Activated naive CD4-positive, alpha-beta T cell treated with anti-CD3 and anti-CD28 coated beads, Interleukin-2, amount 10 ng/mL, durations not matched to agents 7 days and 5 days (primary cell): ENCODE results near the gene PLXNA4.

Experiments used
- CTCF ChIA-PET: fragments of 350-600 bp; sonication (Branson Sonifier 250); formaldehyde crosslinking; loops from one replicate; lab custom pipeline; 2021; ENCODE audit warnings: antibody characterized with exemption; lab: Charles Lee
- DNase-seq: peaks from one replicate; pipeline ENCODE4 v3.0.0-alpha.2; 2020
- H3K27ac Mint-ChIP-seq: one replicate; pipeline ENCODE4 v1.8.0; 2021; ENCODE audit warnings: mild to moderate bottlenecking, moderate library complexity, mixed read lengths
- H3K27me3 Mint-ChIP-seq: one replicate; pipeline ENCODE4 v1.8.0; 2021; ENCODE audit warnings: mild to moderate bottlenecking, mixed read lengths
- H3K36me3 Mint-ChIP-seq: one replicate; pipeline ENCODE4 v1.8.0; 2021; ENCODE audit warnings: mixed read lengths
- H3K4me1 Mint-ChIP-seq: one replicate; pipeline ENCODE4 v1.8.0; 2021; ENCODE audit warnings: mixed read lengths
- H3K4me3 Mint-ChIP-seq: one replicate; pipeline ENCODE4 v1.8.0; 2021; ENCODE audit warnings: mild to moderate bottlenecking, moderate library complexity, mixed read lengths
- H3K9me3 Mint-ChIP-seq: one replicate; pipeline ENCODE4 v1.8.0; 2021; ENCODE audit warnings: mixed read lengths

Gene PLXNA4

GRCh38 chr7:132511387-132511786, 64.9 kb downstream of the PLXNA4 start:
- Mint-ChIP-seq H3K27me3 (peaks cover 21% of the 10 kb centered on the region), H3K36me3 (peaks cover 54% of the 10 kb centered on the region), H3K4me1 (peaks cover 49% of the 10 kb centered on the region), H3K4me3 (no peak overlapping the region), H3K27ac (no peak overlapping the region), H3K9me3 (no peaks in the 10 kb centered on the region)
- no peak for DNase-seq
- CTCF ChIA-PET = interaction anchor here (1.1 to 1.8 kb wide), 3 partner anchors 45 to 190 kb away, joined by 3 to 7 read pairs (median 3); no protein-coding TSS in a partner anchor

DNA sequence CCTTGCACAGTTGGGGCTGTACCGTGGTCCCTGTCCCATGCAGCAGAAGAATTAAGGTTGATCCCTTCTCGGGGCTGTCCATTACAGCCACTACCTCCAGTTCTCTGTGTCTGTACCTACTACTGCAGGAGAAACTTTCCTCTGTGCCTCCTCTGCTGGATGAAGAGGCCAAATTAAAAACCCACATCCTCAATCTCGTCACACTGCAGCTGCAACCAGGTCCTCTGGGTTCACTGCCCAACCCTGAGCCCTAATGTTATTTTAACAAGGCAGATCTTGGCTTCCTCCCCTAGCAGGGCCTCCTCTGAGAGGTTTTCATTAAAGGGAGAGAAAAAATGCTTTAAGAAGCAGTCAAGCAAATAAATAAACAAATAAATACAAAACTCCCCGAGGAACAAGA, 66.6 kb downstream of the PLXNA4 start:
- H3K27me3 Mint-ChIP-seq = peaks cover 19% of the 10 kb centered on the region
- H3K4me3 Mint-ChIP-seq = no peak overlapping the region
- peaks cover 63% of the 10 kb centered on the region for H3K36me3 Mint-ChIP-seq
- CTCF ChIA-PET = interaction anchor here (1.1 to 2.1 kb wide), 2 partner anchors 48 to 113 kb away, joined by 3 to 4 read pairs; no protein-coding TSS in a partner anchor
- H3K9me3 Mint-ChIP-seq = no peaks in the 10 kb centered on the region
- peaks cover 50% of the 10 kb centered on the region for H3K4me1 Mint-ChIP-seq
- DNase-seq = peak; percentile 30
- H3K27ac Mint-ChIP-seq = peak overlapping the region; percentile 61

DNA sequence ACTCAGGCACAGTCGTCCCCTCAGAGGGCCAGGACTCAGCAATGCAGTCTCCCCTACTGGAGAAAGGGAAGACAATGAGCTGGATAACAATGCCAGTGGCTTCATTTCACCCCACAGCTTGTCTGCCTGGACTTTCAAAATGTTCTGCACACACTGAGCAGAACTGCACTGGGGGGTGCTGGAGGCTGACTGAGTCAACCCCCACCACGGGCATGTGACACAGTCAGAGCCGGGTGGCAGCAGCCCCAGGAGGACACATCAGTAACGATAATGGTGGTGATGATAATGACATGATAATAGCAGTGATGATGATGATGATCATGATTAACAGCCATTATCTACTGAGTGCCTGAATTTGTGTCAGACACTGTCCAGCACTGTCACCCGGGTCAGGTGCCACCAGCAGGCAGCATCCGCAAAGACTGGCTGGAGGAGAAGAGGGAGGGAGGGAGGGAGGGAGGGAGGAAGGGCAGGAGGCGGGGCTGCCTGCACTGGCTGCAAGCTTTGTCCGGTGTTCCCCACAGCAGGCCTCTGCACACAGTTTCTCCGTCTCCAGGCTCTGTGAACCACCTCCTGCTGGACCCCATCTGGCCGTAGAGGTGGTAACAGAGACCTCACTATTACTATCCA, 67.4 kb downstream of the PLXNA4 start:
- no peak overlapping the region for H3K4me3 Mint-ChIP-seq
- H3K27me3 Mint-ChIP-seq = peaks cover 27% of the 10 kb centered on the region
- H3K4me1 Mint-ChIP-seq = peaks cover 48% of the 10 kb centered on the region
- no peaks in the 10 kb centered on the region for H3K9me3 Mint-ChIP-seq
- H3K27ac Mint-ChIP-seq = peak overlapping the region; percentile 61
- no peak for DNase-seq
- H3K36me3 Mint-ChIP-seq = peaks cover 64% of the 10 kb centered on the region
- CTCF ChIA-PET = interaction anchor here (1.1 to 2.7 kb wide), 3 partner anchors 9 to 112 kb away, joined by 3 to 8 read pairs (median 4); no protein-coding TSS in a partner anchor

DNA sequence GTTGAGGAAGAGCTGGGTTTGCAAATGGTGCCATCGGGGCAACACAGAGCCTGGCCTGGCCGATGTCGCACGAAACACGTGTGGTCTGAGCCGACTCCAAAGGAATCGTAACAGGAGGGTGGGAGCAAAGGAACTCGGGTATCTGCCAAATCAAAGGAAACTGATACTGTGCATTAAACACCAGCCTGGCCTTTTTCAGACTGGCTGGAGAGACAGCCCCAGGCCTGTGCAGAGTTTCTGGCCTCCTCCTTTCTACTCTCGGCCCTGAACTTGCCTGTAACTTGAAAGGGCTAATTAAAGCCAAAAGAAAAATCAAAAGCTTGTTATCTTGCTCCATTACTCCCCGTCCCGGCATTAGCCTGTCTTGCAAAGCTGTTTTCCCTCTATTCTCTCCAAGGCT, 71.4 kb downstream of the PLXNA4 start:
- peaks cover 27% of the 10 kb centered on the region for H3K4me1 Mint-ChIP-seq
- H3K27me3 Mint-ChIP-seq = peaks cover 34% of the 10 kb centered on the region
- peaks cover 70% of the 10 kb centered on the region for H3K36me3 Mint-ChIP-seq
- H3K27ac Mint-ChIP-seq = no peak overlapping the region
- CTCF ChIA-PET = interaction anchor here (1.4 kb wide), 1 partner anchor 30 kb away, joined by 5 read pairs; no protein-coding TSS in a partner anchor
- no peak for DNase-seq
- no peak overlapping the region for H3K4me3 Mint-ChIP-seq
- H3K9me3 Mint-ChIP-seq = no peaks in the 10 kb centered on the region

DNA sequence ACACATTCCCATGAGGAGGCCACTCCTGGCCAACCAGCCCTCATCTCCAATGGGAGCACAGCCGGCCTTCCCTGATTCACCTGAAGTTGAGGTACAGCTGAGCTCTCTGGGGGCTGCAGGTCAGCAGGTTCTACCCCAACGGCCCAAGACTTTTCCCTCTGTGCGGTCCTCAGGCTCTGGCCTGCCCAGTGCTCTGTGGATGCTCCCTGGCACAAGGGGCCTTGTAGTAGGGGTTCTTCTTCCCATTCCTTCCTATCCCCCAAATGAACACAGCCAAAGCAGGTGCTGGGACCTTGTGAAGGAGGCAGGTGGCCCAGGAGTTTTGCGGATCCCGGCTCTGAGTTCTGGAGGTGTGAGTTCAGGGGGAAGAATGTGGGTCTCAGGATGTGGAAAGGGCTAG, 72.2 kb downstream of the PLXNA4 start:
- Mint-ChIP-seq H3K9me3 (no peaks in the 10 kb centered on the region), H3K27me3 (peaks cover 34% of the 10 kb centered on the region), H3K4me3 (no peak overlapping the region), H3K4me1 (peaks cover 19% of the 10 kb centered on the region), H3K36me3 (peaks cover 74% of the 10 kb centered on the region), H3K27ac (no peak overlapping the region)
- DNase-seq = no peak
- CTCF ChIA-PET = interaction anchor here (1.4 kb wide), 1 partner anchor 29 kb away, joined by 5 read pairs; no protein-coding TSS in a partner anchor

DNA sequence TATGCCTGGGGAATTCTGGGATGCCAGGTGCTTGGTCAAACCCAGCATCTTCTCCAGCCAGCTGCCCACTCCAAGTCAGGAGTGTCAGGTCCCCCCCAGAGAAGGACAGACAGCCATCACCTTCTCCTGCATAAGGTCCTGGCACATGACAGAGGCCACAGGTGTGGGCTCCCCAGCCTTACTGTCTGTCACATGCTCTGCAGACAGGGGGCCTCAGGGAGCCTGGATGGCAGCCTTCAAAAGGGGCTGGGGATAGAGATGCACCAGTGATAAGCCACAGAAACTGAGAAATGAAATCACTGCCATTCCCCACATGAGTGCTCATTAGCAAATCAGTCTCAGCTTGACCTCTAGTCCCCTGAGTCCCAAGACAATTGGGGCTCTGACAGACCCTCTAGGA, 72.9 kb downstream of the PLXNA4 start:
- CTCF ChIA-PET = interaction anchor here (2.2 kb wide), 1 partner anchor 14 kb away, joined by 8 read pairs; no protein-coding TSS in a partner anchor
- peaks cover 70% of the 10 kb centered on the region for H3K36me3 Mint-ChIP-seq

DNA sequence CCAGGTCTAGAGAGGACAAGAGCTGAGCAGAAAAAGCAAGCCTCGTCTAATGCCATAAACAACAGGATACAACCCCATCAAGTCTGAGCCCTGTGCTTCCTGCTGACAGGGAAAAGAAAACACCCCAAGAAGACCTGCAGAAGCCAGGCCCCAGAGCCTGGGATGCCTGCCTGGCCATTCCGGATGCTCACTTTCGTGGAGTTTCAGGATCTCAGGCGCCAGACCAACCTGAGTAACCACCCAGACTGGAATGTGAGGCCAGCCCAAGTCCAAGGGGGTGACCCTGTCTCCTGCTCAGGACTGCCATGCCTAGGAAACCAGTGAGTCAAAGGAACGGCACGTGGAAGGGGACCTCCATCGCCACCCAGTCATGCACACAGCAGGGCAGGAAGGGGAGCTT, 74.3 kb downstream of the PLXNA4 start:
- Mint-ChIP-seq H3K4me3 (no peak overlapping the region), H3K9me3 (no peaks in the 10 kb centered on the region), H3K36me3 (peaks cover 64% of the 10 kb centered on the region), H3K27ac (no peak overlapping the region), H3K27me3 (peaks cover 33% of the 10 kb centered on the region), H3K4me1 (peaks cover 15% of the 10 kb centered on the region)
- DNase-seq = no peak
- CTCF ChIA-PET = interaction anchor here (2.2 kb wide), 1 partner anchor 15 kb away, joined by 8 read pairs; no protein-coding TSS in a partner anchor

More for the DNA sequence above, 72.9 kb downstream of the PLXNA4 start:
- Mint-ChIP-seq H3K27me3 (peaks cover 37% of the 10 kb centered on the region), H3K4me1 (peaks cover 15% of the 10 kb centered on the region), H3K27ac (no peak overlapping the region), H3K9me3 (no peaks in the 10 kb centered on the region), H3K4me3 (no peak overlapping the region)
- no peak for DNase-seq

- H3K4me1 Mint-ChIP-seq = peaks cover 15% of the 10 kb centered on the region
These were observed 75.4 kb downstream of the PLXNA4 start for GRCh38 chr7:132500727-132501440.

GRCh38 chr7:132499487-132499886, 76.8 kb downstream of the PLXNA4 start:
- Mint-ChIP-seq H3K36me3 (peaks cover 51% of the 10 kb centered on the region), H3K4me1 (peaks cover 13% of the 10 kb centered on the region), H3K9me3 (no peaks in the 10 kb centered on the region), H3K27me3 (peaks cover 39% of the 10 kb centered on the region), H3K4me3 (no peak overlapping the region), H3K27ac (no peak overlapping the region)
- no peak for DNase-seq
- CTCF ChIA-PET = no interaction called here

More at GRCh38 chr7:132500727-132501440, 75.4 kb downstream of the PLXNA4 start:
- Mint-ChIP-seq H3K27me3 (peaks cover 35% of the 10 kb centered on the region), H3K36me3 (peaks cover 56% of the 10 kb centered on the region), H3K9me3 (no peaks in the 10 kb centered on the region), H3K27ac (no peak overlapping the region), H3K4me3 (no peak overlapping the region)
- no peak for DNase-seq
- CTCF ChIA-PET = no interaction called here

DNA sequence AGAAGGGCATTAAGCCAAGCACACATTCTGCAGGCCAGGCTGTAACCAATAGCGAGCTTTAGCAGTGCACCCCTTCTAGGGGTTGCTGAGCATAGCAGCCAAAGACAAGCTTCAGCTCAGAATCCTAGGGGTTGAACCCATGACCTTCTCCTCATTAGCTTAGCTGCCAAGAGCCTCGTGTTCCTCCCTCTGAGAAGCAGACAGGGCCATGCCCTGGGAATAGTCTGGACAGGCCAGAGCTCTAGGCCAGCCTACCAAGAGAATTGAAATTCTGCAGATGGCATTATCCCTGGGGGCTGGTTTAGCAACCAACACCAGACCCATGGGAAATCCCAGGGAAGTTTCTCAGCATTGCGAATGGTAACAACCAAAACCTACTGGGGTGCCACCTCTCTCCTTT, 77.2 kb downstream of the PLXNA4 start:
- Mint-ChIP-seq H3K27me3 (peaks cover 38% of the 10 kb centered on the region), H3K27ac (no peak overlapping the region), H3K9me3 (no peaks in the 10 kb centered on the region), H3K4me1 (peaks cover 13% of the 10 kb centered on the region), H3K4me3 (no peak overlapping the region), H3K36me3 (peaks cover 47% of the 10 kb centered on the region)
- no peak for DNase-seq
- CTCF ChIA-PET = no interaction called here

GRCh38 chr7:132498319-132498718, 78.0 kb downstream of the PLXNA4 start:
- H3K9me3 Mint-ChIP-seq = no peaks in the 10 kb centered on the region
- H3K36me3 Mint-ChIP-seq = peaks cover 49% of the 10 kb centered on the region
- H3K4me3 Mint-ChIP-seq = no peak overlapping the region
- H3K4me1 Mint-ChIP-seq = peaks cover 15% of the 10 kb centered on the region
- CTCF ChIA-PET = no interaction called here
- peaks cover 30% of the 10 kb centered on the region for H3K27me3 Mint-ChIP-seq
- DNase-seq = no peak
- no peak overlapping the region for H3K27ac Mint-ChIP-seq

DNA sequence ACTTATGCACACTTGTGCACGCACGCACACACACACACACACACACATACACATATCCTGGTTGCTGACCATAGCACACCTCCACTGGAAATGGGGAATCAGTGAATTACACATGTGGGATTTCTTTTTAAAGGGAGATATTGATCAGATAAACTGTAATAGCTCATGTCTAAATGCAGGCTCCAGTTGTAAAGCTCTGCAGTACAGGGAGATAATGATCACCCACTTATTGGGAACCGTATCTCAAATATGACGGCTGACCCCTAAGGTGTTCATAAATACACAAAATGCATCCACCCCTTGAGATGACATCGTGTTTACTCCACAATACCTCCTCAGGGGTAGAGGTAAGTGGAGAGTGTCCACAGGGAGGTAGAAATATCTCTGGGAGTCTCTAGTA, 79.2 kb downstream of the PLXNA4 start:
- Mint-ChIP-seq H3K4me3 (no peak overlapping the region), H3K27ac (no peak overlapping the region), H3K4me1 (peaks cover 27% of the 10 kb centered on the region), H3K9me3 (no peaks in the 10 kb centered on the region), H3K36me3 (peaks cover 46% of the 10 kb centered on the region), H3K27me3 (peaks cover 25% of the 10 kb centered on the region)
- no peak for DNase-seq
- CTCF ChIA-PET = interaction anchor here (0.8 kb wide), 1 partner anchor 103 kb away, joined by 3 read pairs; no protein-coding TSS in a partner anchor

- Mint-ChIP-seq H3K36me3 (peaks cover 42% of the 10 kb centered on the region), H3K4me3 (no peak overlapping the region), H3K4me1 (peaks cover 27% of the 10 kb centered on the region), H3K9me3 (no peaks in the 10 kb centered on the region), H3K27me3 (peaks cover 25% of the 10 kb centered on the region), H3K27ac (no peak overlapping the region)
- no peak for DNase-seq
- CTCF ChIA-PET = no interaction called here
These were observed 80.3 kb downstream of the PLXNA4 start for GRCh38 chr7:132495936-132496335.

DNA sequence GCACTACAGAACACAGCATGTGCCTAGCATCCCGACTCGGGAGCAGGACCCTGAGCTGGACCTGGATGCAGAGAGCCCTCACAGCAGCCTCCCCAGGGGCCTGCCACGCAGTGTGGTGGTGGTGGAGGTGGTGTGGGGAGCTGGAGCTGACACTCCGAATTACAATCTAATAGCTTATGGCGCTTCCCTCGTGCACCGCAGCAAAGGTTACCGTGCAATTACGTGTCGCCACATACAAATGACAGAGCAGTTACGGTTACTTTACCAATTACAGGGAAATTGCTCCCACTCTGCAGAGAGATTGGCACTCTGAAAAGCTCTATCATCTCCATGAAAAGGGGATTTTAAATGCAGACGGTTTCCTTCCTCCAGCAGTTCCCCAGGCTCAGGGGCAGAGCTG, 81.8 kb downstream of the PLXNA4 start:
- no peak for DNase-seq
- Mint-ChIP-seq H3K9me3 (no peaks in the 10 kb centered on the region), H3K36me3 (peaks cover 36% of the 10 kb centered on the region), H3K4me1 (peaks cover 29% of the 10 kb centered on the region), H3K4me3 (no peak overlapping the region), H3K27ac (no peak overlapping the region), H3K27me3 (peaks cover 25% of the 10 kb centered on the region)
- CTCF ChIA-PET = interaction anchor here (1.0 kb wide), 1 partner anchor 100 kb away, joined by 3 read pairs; no protein-coding TSS in a partner anchor
